GM10248 (cell line): Measurements from ENCODE around the gene CHAF1B.
"Not testable (repeated sequence)": the region's sequence is repeated elsewhere in the genome, so short reads cannot be mapped to it uniquely, and the experiment has no call there.

Experiments used
- CTCF ChIA-PET: fragments of 300-600 bp; sonication (Branson Sonifier 250); formaldehyde crosslinking; extraction: SDS; loops from one replicate; lab custom pipeline; 2021; ENCODE audit warnings: antibody characterized with exemption; lab: Yijun Ruan, JAX
- POLR2A ChIA-PET: fragments of 350-650 bp; sonication (Branson Sonifier 250); formaldehyde crosslinking; extraction: SDS; loops from one replicate; lab custom pipeline; 2020; ENCODE audit warnings: antibody characterized with exemption; lab: Yijun Ruan, JAX
- DNase-seq: peaks from one replicate; pipeline ENCODE4 v3.0.0; 2012; ENCODE audit errors: extremely low spot score
- TF ChIP-seq, protein P1 (sequence below): IDR thresholded peaks from 2 replicates; pipeline ENCODE4 v1.5.1; 2012; ENCODE audit warnings: mild to moderate bottlenecking, low read depth; ENCODE audit errors: extremely low read depth, missing control alignments, control extremely low read depth

CHAF1B gene

GRCh38 chr21:36385233-36386030 is at the start of gene CHAF1B:
Gene CHAF1B (plus strand): TSS chr21:36385392. CDS start chr21:36386137, 745 bp downstream.
- TF ChIP-seq, protein P1, sequence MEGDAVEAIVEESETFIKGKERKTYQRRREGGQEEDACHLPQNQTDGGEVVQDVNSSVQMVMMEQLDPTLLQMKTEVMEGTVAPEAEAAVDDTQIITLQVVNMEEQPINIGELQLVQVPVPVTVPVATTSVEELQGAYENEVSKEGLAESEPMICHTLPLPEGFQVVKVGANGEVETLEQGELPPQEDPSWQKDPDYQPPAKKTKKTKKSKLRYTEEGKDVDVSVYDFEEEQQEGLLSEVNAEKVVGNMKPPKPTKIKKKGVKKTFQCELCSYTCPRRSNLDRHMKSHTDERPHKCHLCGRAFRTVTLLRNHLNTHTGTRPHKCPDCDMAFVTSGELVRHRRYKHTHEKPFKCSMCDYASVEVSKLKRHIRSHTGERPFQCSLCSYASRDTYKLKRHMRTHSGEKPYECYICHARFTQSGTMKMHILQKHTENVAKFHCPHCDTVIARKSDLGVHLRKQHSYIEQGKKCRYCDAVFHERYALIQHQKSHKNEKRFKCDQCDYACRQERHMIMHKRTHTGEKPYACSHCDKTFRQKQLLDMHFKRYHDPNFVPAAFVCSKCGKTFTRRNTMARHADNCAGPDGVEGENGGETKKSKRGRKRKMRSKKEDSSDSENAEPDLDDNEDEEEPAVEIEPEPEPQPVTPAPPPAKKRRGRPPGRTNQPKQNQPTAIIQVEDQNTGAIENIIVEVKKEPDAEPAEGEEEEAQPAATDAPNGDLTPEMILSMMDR = no peak
- CTCF ChIA-PET = interaction anchor here (0.7 kb wide), 1 partner anchor 36 kb away, joined by 3 read pairs; no protein-coding TSS in a partner anchor
- POLR2A ChIA-PET = no interaction called here
- DNase-seq = peak; percentile 96

GRCh38 chr21:36337099-36337509 is 48.1 kb upstream of the CHAF1B start:
- DNase-seq = no peak
- POLR2A ChIA-PET = no interaction called here

DNA sequence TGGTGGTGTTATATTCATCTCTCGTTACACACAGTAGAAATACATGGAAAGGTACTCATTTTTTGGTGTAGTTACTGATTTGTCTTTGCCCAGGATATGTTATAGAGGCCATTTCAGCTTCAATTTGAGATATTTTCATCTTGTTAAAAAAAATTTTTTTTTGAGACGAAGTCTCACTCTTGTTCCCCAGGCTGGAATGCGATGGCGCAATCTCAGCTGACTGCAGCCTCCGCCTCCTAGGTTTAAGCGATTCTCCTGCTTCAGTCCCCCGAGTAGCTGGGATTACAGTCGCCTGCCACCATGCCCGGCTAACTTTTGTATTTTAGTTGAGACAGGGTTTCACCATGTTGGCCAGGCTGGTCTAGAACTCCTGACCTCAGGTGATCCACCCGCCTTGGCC is 46.2 kb upstream of the CHAF1B start:
- TF ChIP-seq, protein P1 = no peak
- POLR2A ChIA-PET = no interaction called here

More at GRCh38 chr21:36337099-36337509, 48.1 kb upstream of the CHAF1B start:
- CTCF ChIA-PET = interaction anchor here (0.9 to 1.2 kb wide), 5 partner anchors 9 to 76 kb away, joined by 3 to 4 read pairs (median 3); no protein-coding TSS in a partner anchor
- TF ChIP-seq, protein P1 = no peak

GRCh38 chr21:36342581-36342980 is 42.6 kb upstream of the CHAF1B start:
- DNase-seq, CTCF ChIA-PET: not testable (repeated sequence)
- POLR2A ChIA-PET = interaction anchor here (0.6 kb wide), 1 partner anchor 24 kb away, joined by 6 read pairs; no protein-coding TSS in a partner anchor

More for the DNA sequence above, 46.2 kb upstream of the CHAF1B start:
- CTCF ChIA-PET = no interaction called here
- DNase-seq = no peak

GRCh38 chr21:36344931-36345330 is 40.3 kb upstream of the CHAF1B start:
- ChIA-PET CTCF (interaction anchor here (1.1 kb wide), 1 partner anchor 19 kb away, joined by 3 read pairs; no protein-coding TSS in a partner anchor), POLR2A (interaction anchor here (0.6 kb wide), 1 partner anchor 211 kb away, joined by 5 read pairs; no protein-coding TSS in a partner anchor)
- TF ChIP-seq, protein P1 = no peak
- DNase-seq = no peak

DNA sequence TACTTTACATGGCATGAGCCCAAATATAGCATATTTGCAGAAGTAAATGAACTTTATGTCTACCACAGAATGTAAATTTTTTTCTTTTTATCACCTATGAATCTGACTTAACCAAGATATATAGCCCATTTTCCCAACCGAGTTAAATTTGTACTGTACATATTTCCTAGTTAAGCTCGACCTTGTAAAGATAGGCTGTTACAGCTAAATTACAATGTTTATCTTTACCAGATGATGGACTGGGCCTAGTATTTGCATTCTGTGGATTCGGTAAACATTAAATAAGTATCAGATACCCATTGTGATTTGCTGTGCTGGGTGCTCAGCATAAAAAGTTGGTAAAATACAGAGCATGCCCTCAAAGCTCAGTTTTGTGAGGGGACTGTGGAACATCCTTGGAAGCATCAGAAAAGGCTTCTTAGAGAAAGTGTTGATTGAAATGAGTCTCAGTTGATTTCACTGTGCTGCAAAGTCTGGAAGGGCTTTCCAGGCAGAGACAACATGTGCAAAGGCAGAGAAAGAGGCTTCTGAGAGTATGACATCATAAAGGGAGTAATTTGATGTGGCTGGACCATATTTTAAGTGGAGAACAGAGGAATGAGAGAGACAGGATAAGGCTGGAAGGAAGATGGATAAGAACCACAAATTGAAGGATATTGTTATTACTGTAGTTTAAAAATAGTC is 37.8 kb upstream of the CHAF1B start:
- DNase-seq = no peak
- POLR2A ChIA-PET = no interaction called here
- CTCF ChIA-PET = interaction anchor here (1.0 kb wide), 1 partner anchor 14 kb away, joined by 3 read pairs; no protein-coding TSS in a partner anchor
- TF ChIP-seq, protein P1 = no peak
